ENCODE measurements around the gene ZNF41. TPM values are rescaled to one million over a fixed set of nuclear protein-coding genes. Genes with fewer than 3 reads are reported as not detected.
A peak's percentile ranks its signal among the peaks of the same experiment; 100 is the strongest.
"Not testable (repeated sequence)": the region's sequence is repeated elsewhere in the genome, so short reads cannot be mapped to it uniquely, and the experiment has no call there.

ZNF41 gene
- polyA plus RNA-seq, 3 donors = 1.8 to 4.3 (median 3.1) TPM

GRCh38 chrX:47512383-47512782 lies 29.4 kb upstream of the ZNF41 start:
- Mint-ChIP-seq H3K9me3 (peaks cover 0 to 17% (median 2%) of the 10 kb centered on the region in 7 donors), H3K27me3 (ENCODE audit: low read depth in 3 of 3) (peaks cover 3 to 18% (median 4%) of the 10 kb centered on the region in 3 donors), H3K4me1 (peaks cover 38% of the 10 kb centered on the region), H3K4me3 (peak overlapping the region in 1 of 2 donors; percentile 60), H3K27ac (peak overlapping the region in 4 of 7 donors; percentile 28 to 73 (median 35))
- H3K9me3 ChIP-seq (replicated peaks in 1 of 2; ENCODE audit: control insufficient read depth in 1 of 2, insufficient read depth in 1 of 2, low read length in 2 of 2); intact Hi-C loops (cut with micrococcal nuclease); H3K27ac ChIP-seq (ENCODE audit: low read depth in 1 of 2, low read length in 2 of 2); H4K20me1 ChIP-seq (ENCODE audit: insufficient read depth, low read length); H3K27me3 ChIP-seq (ENCODE audit: control insufficient read depth in 2 of 2, insufficient read depth in 2 of 2, low read length in 2 of 2); H3K36me3 Mint-ChIP-seq; H3K36me3 ChIP-seq (replicated peaks in 1 of 2; ENCODE audit: control insufficient read depth in 1 of 2, insufficient read depth in 2 of 2, low read length in 2 of 2); H3K4me3 ChIP-seq (replicated peaks in 1 of 3; ENCODE audit: low read depth in 2 of 3, low read length in 3 of 3); H3K79me2 ChIP-seq (ENCODE audit: insufficient read depth, low read length); H2AFZ ChIP-seq (ENCODE audit: insufficient read depth, low read depth, low read length, poor library complexity, severe bottlenecking); H3K9ac ChIP-seq (ENCODE audit: insufficient read depth, low read length, poor library complexity, severe bottlenecking); H3K4me2 ChIP-seq (replicated peaks; ENCODE audit: extremely low read depth, low read length, poor library complexity, severe bottlenecking): not testable (repeated sequence)
- peaks cover 33 to 57% of the 10 kb centered on the region in 2 donors for H3K4me1 ChIP-seq (ENCODE audit: control insufficient read depth in 1 of 2, insufficient read depth in 2 of 2, low read length in 2 of 2)
- WGBS (ENCODE audit: insufficient coverage) = no CpG with 5 or more reads among the region's 6 CpGs
- peak in 1 of 3 donors; percentile 26 for DNase-seq

GRCh38 chrX:47507153-47507867 lies 24.3 kb upstream of the ZNF41 start:
- WGBS (ENCODE audit: insufficient coverage) = no CpG with 5 or more reads among the region's 2 CpGs
- H3K27ac Mint-ChIP-seq = peak overlapping the region in 5 of 7 donors; percentile 12 to 81 (median 61)
- peak in 2 of 3 donors; percentile 18 to 63 for DNase-seq
- no peak overlapping the region for H3K4me3 Mint-ChIP-seq
- peaks cover 20% of the 10 kb centered on the region for H3K4me1 Mint-ChIP-seq
- Histone ChIP-seq H3K4me3 (replicated peaks in 1 of 3; ENCODE audit: low read depth in 2 of 3, low read length in 3 of 3) (no peak overlapping the region), H3K9ac (ENCODE audit: insufficient read depth, low read length, poor library complexity, severe bottlenecking) (no peak overlapping the region), H4K20me1 (ENCODE audit: insufficient read depth, low read length) (no peaks in the 10 kb centered on the region), H3K9me3 (replicated peaks in 1 of 2; ENCODE audit: control insufficient read depth in 1 of 2, insufficient read depth in 1 of 2, low read length in 2 of 2) (no peaks in the 10 kb centered on the region), H3K4me2 (replicated peaks; ENCODE audit: extremely low read depth, low read length, poor library complexity, severe bottlenecking) (peak overlapping the region; percentile 4), H3K79me2 (ENCODE audit: insufficient read depth, low read length) (no peaks in the 10 kb centered on the region), H3K4me1 (ENCODE audit: control insufficient read depth in 1 of 2, insufficient read depth in 2 of 2, low read length in 2 of 2) (peaks cover 9 to 35% of the 10 kb centered on the region in 2 donors), H3K27ac (ENCODE audit: low read depth in 1 of 2, low read length in 2 of 2) (peak overlapping the region in 1 of 2 donors; percentile 56), H3K27me3 (ENCODE audit: control insufficient read depth in 2 of 2, insufficient read depth in 2 of 2, low read length in 2 of 2) (no peaks in the 10 kb centered on the region), H3K36me3 (replicated peaks in 1 of 2; ENCODE audit: control insufficient read depth in 1 of 2, insufficient read depth in 2 of 2, low read length in 2 of 2) (no peaks in the 10 kb centered on the region), H2AFZ (ENCODE audit: insufficient read depth, low read depth, low read length, poor library complexity, severe bottlenecking) (no peak overlapping the region)
- peaks cover 0 to 11% (median 3%) of the 10 kb centered on the region in 7 donors for H3K9me3 Mint-ChIP-seq
- H3K27me3 Mint-ChIP-seq (ENCODE audit: low read depth in 3 of 3) = peaks cover 0 to 5% (median 0%) of the 10 kb centered on the region in 3 donors
- intact Hi-C loops (cut with micrococcal nuclease) = no loop called here
- no peak for TF ChIP-seq CTCF (IDR thresholded peaks at IDR 0.05)
- no peaks in the 10 kb centered on the region for H3K36me3 Mint-ChIP-seq

Measured in CD14-positive monocyte (primary cell).